ENCODE data around the gene STYXL2.

DNA sequence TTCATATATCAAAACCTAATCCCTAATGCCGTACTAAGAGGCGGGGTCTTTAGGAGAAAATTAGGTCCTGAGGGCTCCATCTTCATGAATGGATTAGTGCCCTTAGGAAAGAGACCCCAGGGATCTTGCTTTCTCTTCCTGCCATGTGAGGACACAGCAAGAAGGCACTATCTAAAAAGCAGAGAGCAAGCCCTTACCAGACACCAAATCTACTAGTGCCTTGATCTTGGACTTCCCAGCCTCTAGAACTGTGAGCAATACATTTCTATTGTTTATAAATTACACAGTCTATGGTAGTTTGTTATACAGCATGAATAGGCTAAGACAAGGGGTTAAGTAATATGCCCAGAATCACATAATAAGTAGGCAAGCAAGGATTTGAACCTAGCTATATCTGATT lies 42.9 kb downstream of the STYXL2 start:
- TF ChIP-seq, protein P1, sequence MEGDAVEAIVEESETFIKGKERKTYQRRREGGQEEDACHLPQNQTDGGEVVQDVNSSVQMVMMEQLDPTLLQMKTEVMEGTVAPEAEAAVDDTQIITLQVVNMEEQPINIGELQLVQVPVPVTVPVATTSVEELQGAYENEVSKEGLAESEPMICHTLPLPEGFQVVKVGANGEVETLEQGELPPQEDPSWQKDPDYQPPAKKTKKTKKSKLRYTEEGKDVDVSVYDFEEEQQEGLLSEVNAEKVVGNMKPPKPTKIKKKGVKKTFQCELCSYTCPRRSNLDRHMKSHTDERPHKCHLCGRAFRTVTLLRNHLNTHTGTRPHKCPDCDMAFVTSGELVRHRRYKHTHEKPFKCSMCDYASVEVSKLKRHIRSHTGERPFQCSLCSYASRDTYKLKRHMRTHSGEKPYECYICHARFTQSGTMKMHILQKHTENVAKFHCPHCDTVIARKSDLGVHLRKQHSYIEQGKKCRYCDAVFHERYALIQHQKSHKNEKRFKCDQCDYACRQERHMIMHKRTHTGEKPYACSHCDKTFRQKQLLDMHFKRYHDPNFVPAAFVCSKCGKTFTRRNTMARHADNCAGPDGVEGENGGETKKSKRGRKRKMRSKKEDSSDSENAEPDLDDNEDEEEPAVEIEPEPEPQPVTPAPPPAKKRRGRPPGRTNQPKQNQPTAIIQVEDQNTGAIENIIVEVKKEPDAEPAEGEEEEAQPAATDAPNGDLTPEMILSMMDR (IDR thresholded peaks at IDR 0.05), result no peak
- TF ChIP-seq POLR2A (IDR thresholded peaks at IDR 0.05), result no peak

All from right lobe of liver (tissue), 4 donors.